Activated T-helper 1 cell treated with anti-CD3 and anti-CD28 coated beads, Interleukin-12 subunit alpha, Interleukin-12 subunit beta, Interleukin-2, Interleukin-4 antibody, amounts not matched to agents 30 ng/mL and 10 ng/mL and 1 ng/mL, durations not matched to agents 14 hours and 24 hours and 36 hours (primary cell): ENCODE measurements around the gene POLD2. TPM values are rescaled to one million over a fixed set of nuclear protein-coding genes. Genes with fewer than 3 reads are reported as not detected.

Experiments used
- DNase-seq: peaks from one replicate; pipeline ENCODE4 v3.0.0; 2021; ENCODE audit warnings: low spot score
- H3K27ac Mint-ChIP-seq: one replicate; pipeline ENCODE4 v1.8.0; 2021; ENCODE audit warnings: mild to moderate bottlenecking, mixed read lengths
- H3K27me3 Mint-ChIP-seq: one replicate; pipeline ENCODE4 v1.8.0; 2022; ENCODE audit warnings: mild to moderate bottlenecking, moderate library complexity, mixed read lengths; ENCODE audit not compliant: insufficient read depth
- H3K36me3 Mint-ChIP-seq: one replicate; pipeline ENCODE4 v1.8.0; 2021; ENCODE audit warnings: low read depth, mixed read lengths
- H3K4me1 Mint-ChIP-seq: one replicate; pipeline ENCODE4 v1.8.0; 2021; ENCODE audit warnings: low read depth, mixed read lengths
- H3K4me3 Mint-ChIP-seq: one replicate; pipeline ENCODE4 v1.8.0; 2021; ENCODE audit warnings: mild to moderate bottlenecking, moderate library complexity, mixed read lengths
- H3K9me3 Mint-ChIP-seq: one replicate; pipeline ENCODE4 v1.8.0; 2021; ENCODE audit warnings: mixed read lengths
- intact Hi-C: fragments of 100-400 bp; cut with micrococcal nuclease; formaldehyde crosslinking; loops from one replicate; pipeline ENCODE4 v1.15.1; 2024
- total RNA-seq: library from RNA; stranded (reverse); gene quantifications from 2 replicates; pipeline ENCODE4 v1.2.3, GENCODE V29; 2022

Gene POLD2
- total RNA-seq, 1 donor from 2014 or later = 234 TPM

GRCh38 chr7:44158096-44158872 lies 34.9 kb upstream of the POLD2 start:
- no peak for DNase-seq
- Mint-ChIP-seq H3K27me3 (peaks cover 3% of the 10 kb centered on the region), H3K4me1 (no peaks in the 10 kb centered on the region), H3K27ac (no peak overlapping the region), H3K36me3 (no peaks in the 10 kb centered on the region), H3K9me3 (no peaks in the 10 kb centered on the region), H3K4me3 (no peak overlapping the region)
- intact Hi-C loops = no loop called here

- no peak for DNase-seq
- no peaks in the 10 kb centered on the region for H3K4me1 Mint-ChIP-seq
- no peak overlapping the region for H3K4me3 Mint-ChIP-seq
- H3K36me3 Mint-ChIP-seq = no peaks in the 10 kb centered on the region
- no peak overlapping the region for H3K27ac Mint-ChIP-seq
- no peaks in the 10 kb centered on the region for H3K27me3 Mint-ChIP-seq
- intact Hi-C loops = no loop called here
- no peaks in the 10 kb centered on the region for H3K9me3 Mint-ChIP-seq
These were observed 34.0 kb upstream of the POLD2 start for GRCh38 chr7:44157116-44158080.

- intact Hi-C loops = no loop called here
- no peak for DNase-seq
- Mint-ChIP-seq H3K4me3 (no peak overlapping the region), H3K27me3 (no peaks in the 10 kb centered on the region), H3K36me3 (no peaks in the 10 kb centered on the region), H3K9me3 (no peaks in the 10 kb centered on the region), H3K27ac (no peak overlapping the region), H3K4me1 (no peaks in the 10 kb centered on the region)
These were observed 33.2 kb upstream of the POLD2 start for GRCh38 chr7:44156453-44157010.

GRCh38 chr7:44155191-44156185 lies 32.1 kb upstream of the POLD2 start:
- DNase-seq = no peak
- no peaks in the 10 kb centered on the region for H3K36me3 Mint-ChIP-seq
- H3K27ac Mint-ChIP-seq = no peak overlapping the region
- no peaks in the 10 kb centered on the region for H3K4me1 Mint-ChIP-seq
- intact Hi-C loops = no loop called here
- no peaks in the 10 kb centered on the region for H3K27me3 Mint-ChIP-seq
- H3K9me3 Mint-ChIP-seq = no peaks in the 10 kb centered on the region
- no peak overlapping the region for H3K4me3 Mint-ChIP-seq

GRCh38 chr7:44154703-44155102 lies 31.4 kb upstream of the POLD2 start:
- Mint-ChIP-seq H3K27me3 (no peaks in the 10 kb centered on the region), H3K4me1 (no peaks in the 10 kb centered on the region), H3K36me3 (no peaks in the 10 kb centered on the region), H3K4me3 (no peak overlapping the region), H3K9me3 (no peaks in the 10 kb centered on the region), H3K27ac (no peak overlapping the region)
- no peak for DNase-seq
- intact Hi-C loops = no loop called here

- no peak overlapping the region for H3K27ac Mint-ChIP-seq
- intact Hi-C loops = no loop called here
- no peaks in the 10 kb centered on the region for H3K9me3 Mint-ChIP-seq
- no peaks in the 10 kb centered on the region for H3K27me3 Mint-ChIP-seq
- H3K4me3 Mint-ChIP-seq = no peak overlapping the region
- H3K4me1 Mint-ChIP-seq = no peaks in the 10 kb centered on the region
- no peak for DNase-seq
- no peaks in the 10 kb centered on the region for H3K36me3 Mint-ChIP-seq
These were observed 30.6 kb upstream of the POLD2 start for GRCh38 chr7:44153948-44154335.

GRCh38 chr7:44152971-44153947 lies 29.9 kb upstream of the POLD2 start:
- DNase-seq = no peak
- no peak overlapping the region for H3K27ac Mint-ChIP-seq
- intact Hi-C loops = no loop called here
- no peaks in the 10 kb centered on the region for H3K36me3 Mint-ChIP-seq
- no peaks in the 10 kb centered on the region for H3K27me3 Mint-ChIP-seq
- no peaks in the 10 kb centered on the region for H3K9me3 Mint-ChIP-seq
- H3K4me3 Mint-ChIP-seq = no peak overlapping the region
- H3K4me1 Mint-ChIP-seq = no peaks in the 10 kb centered on the region

- Mint-ChIP-seq H3K27me3 (peaks cover under 1% of the 10 kb centered on the region), H3K4me1 (no peaks in the 10 kb centered on the region), H3K36me3 (no peaks in the 10 kb centered on the region), H3K9me3 (no peaks in the 10 kb centered on the region), H3K27ac (no peak overlapping the region), H3K4me3 (no peak overlapping the region)
- intact Hi-C loops = no loop called here
- DNase-seq = no peak
These were observed 28.6 kb upstream of the POLD2 start for GRCh38 chr7:44151956-44152355.

- peaks cover 6% of the 10 kb centered on the region for H3K27me3 Mint-ChIP-seq
These were observed 27.9 kb upstream of the POLD2 start for GRCh38 chr7:44150966-44151941.

GRCh38 chr7:44150466-44150832 lies 27.1 kb upstream of the POLD2 start:
- intact Hi-C loops = no loop called here
- Mint-ChIP-seq H3K27ac (no peak overlapping the region), H3K4me1 (peaks cover under 1% of the 10 kb centered on the region), H3K4me3 (no peak overlapping the region), H3K9me3 (no peaks in the 10 kb centered on the region), H3K27me3 (peaks cover 6% of the 10 kb centered on the region), H3K36me3 (no peaks in the 10 kb centered on the region)
- DNase-seq = no peak

More at GRCh38 chr7:44150966-44151941, 27.9 kb upstream of the POLD2 start:
- no peak overlapping the region for H3K27ac Mint-ChIP-seq
- no peaks in the 10 kb centered on the region for H3K4me1 Mint-ChIP-seq
- H3K4me3 Mint-ChIP-seq = no peak overlapping the region
- intact Hi-C loops = no loop called here
- H3K36me3 Mint-ChIP-seq = no peaks in the 10 kb centered on the region
- DNase-seq = no peak
- H3K9me3 Mint-ChIP-seq = no peaks in the 10 kb centered on the region
